Measurements from ENCODE around the gene MRPL39.

DNA sequence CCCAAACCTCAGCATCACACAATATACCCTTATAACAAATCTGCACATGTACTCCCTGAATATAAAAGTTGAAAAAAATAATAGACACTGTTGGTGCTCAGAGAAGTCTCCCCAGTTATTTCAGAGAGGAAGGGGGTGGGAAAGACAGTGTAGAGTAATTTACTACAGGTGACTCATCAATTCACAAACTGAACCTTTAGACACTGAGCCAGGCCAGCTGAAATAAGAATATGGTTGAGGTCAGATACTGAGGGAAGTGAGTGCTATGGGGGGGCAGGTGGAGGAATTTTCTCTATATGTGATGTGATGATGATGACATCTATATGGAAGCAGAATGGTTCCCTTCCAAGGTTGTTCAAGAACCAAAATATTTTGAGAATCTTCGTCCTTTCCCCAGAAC, 50.1 kb downstream of the MRPL39 start:
- TF ChIP-seq, protein P1, sequence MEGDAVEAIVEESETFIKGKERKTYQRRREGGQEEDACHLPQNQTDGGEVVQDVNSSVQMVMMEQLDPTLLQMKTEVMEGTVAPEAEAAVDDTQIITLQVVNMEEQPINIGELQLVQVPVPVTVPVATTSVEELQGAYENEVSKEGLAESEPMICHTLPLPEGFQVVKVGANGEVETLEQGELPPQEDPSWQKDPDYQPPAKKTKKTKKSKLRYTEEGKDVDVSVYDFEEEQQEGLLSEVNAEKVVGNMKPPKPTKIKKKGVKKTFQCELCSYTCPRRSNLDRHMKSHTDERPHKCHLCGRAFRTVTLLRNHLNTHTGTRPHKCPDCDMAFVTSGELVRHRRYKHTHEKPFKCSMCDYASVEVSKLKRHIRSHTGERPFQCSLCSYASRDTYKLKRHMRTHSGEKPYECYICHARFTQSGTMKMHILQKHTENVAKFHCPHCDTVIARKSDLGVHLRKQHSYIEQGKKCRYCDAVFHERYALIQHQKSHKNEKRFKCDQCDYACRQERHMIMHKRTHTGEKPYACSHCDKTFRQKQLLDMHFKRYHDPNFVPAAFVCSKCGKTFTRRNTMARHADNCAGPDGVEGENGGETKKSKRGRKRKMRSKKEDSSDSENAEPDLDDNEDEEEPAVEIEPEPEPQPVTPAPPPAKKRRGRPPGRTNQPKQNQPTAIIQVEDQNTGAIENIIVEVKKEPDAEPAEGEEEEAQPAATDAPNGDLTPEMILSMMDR (IDR thresholded peaks at IDR 0.05) = no peak
- TF ChIP-seq POLR2A (IDR thresholded peaks at IDR 0.05) = no peak
